GM12878 (cell line): ENCODE data around the gene GJB6.

ENCODE experiments used
- ASH2L ChIP-seq: fragments of 300-600, 200-600 bp; sonication (generic); IDR thresholded peaks from 2 replicates; pipeline ENCODE4 v1.6.1; 2017; ENCODE audit warnings: low read depth, mild to moderate bottlenecking, borderline replicate concordance
- CEBPB ChIP-seq, 2 experiments: fragments of 150-350 bp in 1 of 2; IDR thresholded peaks; 2 replicates each; pipeline ENCODE4 v1.6.1; 2012 to 2014; ENCODE audit warnings: low read depth in 2 of 2, low read length in 2 of 2, borderline replicate concordance in 1 of 2, inconsistent platforms in 1 of 2
- CHD2 ChIP-seq: IDR thresholded peaks from 2 replicates; pipeline ENCODE4 v1.6.1; 2011; ENCODE audit warnings: low read depth, low read length, improper control_type of control experiment, borderline replicate concordance
- CTCF ChIP-seq, 3 experiments: IDR thresholded peaks in 2 of 3; conservative IDR thresholded peaks in 1 of 3; 2 replicates each; pipeline ENCODE4 v1.5.1; 2011; ENCODE audit warnings: low read depth in 3 of 3, low read length in 3 of 3, mild to moderate bottlenecking in 3 of 3, control low read depth in 2 of 3, moderate library complexity in 2 of 3, inconsistent platforms in 1 of 3, mixed read lengths in 1 of 3; ENCODE audit not compliant: control insufficient read depth in 2 of 3, insufficient read depth in 1 of 3; ENCODE audit errors: extremely low read depth in 1 of 3
- REST ChIP-seq: IDR thresholded peaks from 2 replicates; pipeline ENCODE4 v1.6.1; 2012; ENCODE audit warnings: mild to moderate bottlenecking, low read depth, low read length
- ZBTB40 ChIP-seq: fragments of 450-650 bp; IDR thresholded peaks from 2 replicates; pipeline ENCODE4 v1.6.1; 2016; ENCODE audit warnings: mild to moderate bottlenecking, moderate library complexity, borderline replicate concordance

- TF ChIP-seq ASH2L (no peak), CHD2 (no peak), REST (no peak), CEBPB (IDR thresholded peaks at IDR 0.05; ENCODE audit: borderline replicate concordance in 1 of 2, low read depth in 2 of 2, low read length in 2 of 2) (no peak), CTCF (IDR thresholded peaks at IDR 0.05 in 2 of 3, conservative IDR thresholded peaks at IDR 0.05 in 1 of 3; ENCODE audit: control insufficient read depth in 2 of 3, extremely low read depth in 1 of 3, insufficient read depth in 1 of 3, low read depth in 3 of 3, low read length in 3 of 3) (0 out of 6 replicates have a peak, but pooled peaks of 1 of the 3 experiments have one; percentile 2), ZBTB40 (no peak)
These were observed 39.8 kb downstream of the GJB6 start for GRCh38 chr13:20192158-20192835.
